Duodenal mucosa (tissue), 2 donors: Measurements from ENCODE around the gene RALGPS1.

Experiments used
- H3K27ac ChIP-seq: one replicate; pipeline ENCODE4 v1.7.0; 2013; ENCODE audit warnings: low read depth, low read length
- H3K27me3 ChIP-seq, 2 donors: one replicate each; pipeline ENCODE4 v1.7.0; 2013; ENCODE audit warnings: low read length in 2 of 2, control low read depth in 1 of 2; ENCODE audit not compliant: insufficient read depth in 2 of 2, control insufficient read depth in 1 of 2
- H3K36me3 ChIP-seq, 2 donors: one replicate each; pipeline ENCODE4 v1.7.0; 2013; ENCODE audit warnings: low read length in 2 of 2, control low read depth in 1 of 2; ENCODE audit not compliant: insufficient read depth in 2 of 2, control insufficient read depth in 1 of 2
- H3K4me1 ChIP-seq, 2 donors: one replicate each; pipeline ENCODE4 v1.7.0; 2013; ENCODE audit warnings: low read length in 2 of 2, control low read depth in 1 of 2; ENCODE audit not compliant: insufficient read depth in 2 of 2, control insufficient read depth in 1 of 2
- H3K4me3 ChIP-seq, 2 donors: one replicate each; pipeline ENCODE4 v1.7.0; 2013; ENCODE audit warnings: low read length in 2 of 2, low read depth in 1 of 2
- H3K9ac ChIP-seq, 2 donors: one replicate each; pipeline ENCODE4 v1.7.0; 2013; ENCODE audit warnings: low read length in 2 of 2, low read depth in 1 of 2
- H3K9me3 ChIP-seq, 2 donors: one replicate each; pipeline ENCODE4 v1.7.0; 2013; ENCODE audit warnings: low read length in 2 of 2, control low read depth in 1 of 2; ENCODE audit not compliant: control insufficient read depth in 1 of 2

The RALGPS1 gene

GRCh38 chr9:127004946-127005769, 90.6 kb downstream of the RALGPS1 start:
- Histone ChIP-seq H3K27me3 (no peaks in the 10 kb centered on the region), H3K4me3 (no peak overlapping the region), H3K36me3 (peaks cover 0 to 3% of the 10 kb centered on the region in 2 donors), H3K27ac (no peak overlapping the region), H3K9me3 (no peaks in the 10 kb centered on the region), H3K9ac (no peak overlapping the region), H3K4me1 (peaks cover 0 to 7% of the 10 kb centered on the region in 2 donors)

- H3K9ac ChIP-seq, result no peak overlapping the region
- H3K9me3 ChIP-seq, result no peaks in the 10 kb centered on the region
- H3K27me3 ChIP-seq, result no peaks in the 10 kb centered on the region
- no peak overlapping the region for H3K27ac ChIP-seq
- peaks cover 0 to 7% of the 10 kb centered on the region in 2 donors for H3K4me1 ChIP-seq
- no peak overlapping the region for H3K4me3 ChIP-seq
- peaks cover 0 to 3% of the 10 kb centered on the region in 2 donors for H3K36me3 ChIP-seq
Measured at GRCh38 chr9:127005770-127006314, 91.3 kb downstream of the RALGPS1 start.

GRCh38 chr9:127007638-127008037, 93.1 kb downstream of the RALGPS1 start:
- Histone ChIP-seq H3K4me1 (peaks cover 0 to 7% of the 10 kb centered on the region in 2 donors), H3K9me3 (no peaks in the 10 kb centered on the region)

GRCh38 chr9:127008076-127008475, 93.5 kb downstream of the RALGPS1 start:
- no peak overlapping the region for H3K27ac ChIP-seq
- no peaks in the 10 kb centered on the region for H3K9me3 ChIP-seq
- H3K4me3 ChIP-seq, result no peak overlapping the region
- H3K27me3 ChIP-seq, result no peaks in the 10 kb centered on the region
- peaks cover 0 to 7% of the 10 kb centered on the region in 2 donors for H3K4me1 ChIP-seq
- H3K36me3 ChIP-seq, result peaks cover 0 to 3% of the 10 kb centered on the region in 2 donors
- H3K9ac ChIP-seq, result no peak overlapping the region

More at GRCh38 chr9:127007638-127008037, 93.1 kb downstream of the RALGPS1 start:
- H3K9ac ChIP-seq, result no peak overlapping the region
- H3K27me3 ChIP-seq, result no peaks in the 10 kb centered on the region
- H3K36me3 ChIP-seq, result peaks cover 0 to 3% of the 10 kb centered on the region in 2 donors
- H3K4me3 ChIP-seq, result no peak overlapping the region
- H3K27ac ChIP-seq, result no peak overlapping the region

GRCh38 chr9:127011772-127012171, 97.2 kb downstream of the RALGPS1 start:
- H3K27ac ChIP-seq, result no peak overlapping the region
- H3K27me3 ChIP-seq, result no peaks in the 10 kb centered on the region
- no peak overlapping the region for H3K9ac ChIP-seq
- no peaks in the 10 kb centered on the region for H3K9me3 ChIP-seq
- H3K4me1 ChIP-seq, result no peaks in the 10 kb centered on the region
- no peaks in the 10 kb centered on the region for H3K36me3 ChIP-seq
- H3K4me3 ChIP-seq, result no peak overlapping the region

- H3K9me3 ChIP-seq, result no peaks in the 10 kb centered on the region
- no peak overlapping the region for H3K4me3 ChIP-seq
- H3K27ac ChIP-seq, result no peak overlapping the region
- H3K9ac ChIP-seq, result no peak overlapping the region
- no peaks in the 10 kb centered on the region for H3K4me1 ChIP-seq
- H3K27me3 ChIP-seq, result no peaks in the 10 kb centered on the region
- H3K36me3 ChIP-seq, result peaks cover 0 to 4% of the 10 kb centered on the region in 2 donors
Measured at GRCh38 chr9:127012250-127012649, 97.7 kb downstream of the RALGPS1 start.

GRCh38 chr9:127013597-127013996, 99.0 kb downstream of the RALGPS1 start:
- Histone ChIP-seq H3K4me3 (no peak overlapping the region), H3K36me3 (peaks cover 0 to 4% of the 10 kb centered on the region in 2 donors), H3K27ac (no peak overlapping the region), H3K9ac (no peak overlapping the region), H3K27me3 (no peaks in the 10 kb centered on the region), H3K4me1 (no peaks in the 10 kb centered on the region), H3K9me3 (no peaks in the 10 kb centered on the region)

GRCh38 chr9:127014216-127014909, 99.8 kb downstream of the RALGPS1 start:
- Histone ChIP-seq H3K9me3 (no peaks in the 10 kb centered on the region), H3K9ac (no peak overlapping the region), H3K4me3 (no peak overlapping the region), H3K27ac (no peak overlapping the region), H3K36me3 (peaks cover 0 to 4% of the 10 kb centered on the region in 2 donors), H3K4me1 (no peaks in the 10 kb centered on the region), H3K27me3 (no peaks in the 10 kb centered on the region)

GRCh38 chr9:127014910-127015540, 100.4 kb downstream of the RALGPS1 start:
- Histone ChIP-seq H3K4me1 (no peaks in the 10 kb centered on the region), H3K27me3 (no peaks in the 10 kb centered on the region), H3K27ac (no peak overlapping the region), H3K9ac (no peak overlapping the region), H3K9me3 (no peaks in the 10 kb centered on the region), H3K36me3 (peaks cover 0 to 4% of the 10 kb centered on the region in 2 donors), H3K4me3 (no peak overlapping the region)
